ENCODE data around the gene FARS2.

DNA sequence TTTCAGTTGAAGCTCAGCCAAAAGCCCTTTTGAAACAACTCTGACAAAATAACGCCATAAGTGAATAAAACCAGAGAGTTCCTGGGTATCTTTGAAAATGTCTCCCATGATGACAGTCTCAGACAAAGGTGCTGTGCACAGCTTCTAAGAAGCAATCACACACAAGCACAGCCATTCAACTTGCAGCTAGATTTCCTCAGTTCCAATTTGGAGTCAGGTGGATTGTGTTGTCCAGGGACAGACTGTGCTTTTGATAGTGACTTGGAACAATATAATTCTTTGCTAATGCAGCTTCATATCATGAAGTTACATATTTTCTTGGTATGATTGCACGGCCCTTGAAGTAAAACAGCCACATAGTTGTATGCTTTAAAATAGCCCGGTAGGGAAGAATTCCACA, 105.6 kb downstream of the FARS2 start:
- TF ChIP-seq EZH2 (IDR thresholded peaks at IDR 0.05; ENCODE audit: low read length, missing control alignments) (no peak), CTCF (conservative IDR thresholded peaks at IDR 0.05 in 1 of 2, IDR thresholded peaks at IDR 0.05 in 1 of 2; ENCODE audit: low read depth in 1 of 2, low read length in 2 of 2) (no peak)

Measured in fibroblast of lung (primary cell).